HTERT RPE-1 (cell line): ENCODE measurements around the gene LLGL1.

ENCODE experiments used
- in situ Hi-C: fragments of 300-500 bp; cut with MboI; formaldehyde crosslinking; loops from 4 replicates; pipeline ENCODE4 v1.14.3; 2020; ENCODE audit warnings: low sequenced_read_pairs

LLGL1 gene

GRCh38 chr17:18267927-18268711 lies 42.7 kb downstream of the LLGL1 start:
- in situ Hi-C loops = no loop called here

GRCh38 chr17:18270046-18270931 lies 44.9 kb downstream of the LLGL1 start:
- in situ Hi-C loops = no loop called here

GRCh38 chr17:18277076-18277475 lies 51.6 kb downstream of the LLGL1 start:
- in situ Hi-C loops = no loop called here

GRCh38 chr17:18278867-18279266 lies 53.4 kb downstream of the LLGL1 start:
- in situ Hi-C loops = no loop called here

- in situ Hi-C loops = no loop called here
These were observed 54.8 kb downstream of the LLGL1 start for GRCh38 chr17:18280249-18280648.

- in situ Hi-C loops = no loop called here
These were observed 55.4 kb downstream of the LLGL1 start for GRCh38 chr17:18280766-18281371.

GRCh38 chr17:18281788-18282187 lies 56.4 kb downstream of the LLGL1 start:
- in situ Hi-C loops = no loop called here

- in situ Hi-C loops = no loop called here
These were observed 59.9 kb downstream of the LLGL1 start for GRCh38 chr17:18285296-18285695.

- in situ Hi-C loops = no loop called here
These were observed 66.5 kb downstream of the LLGL1 start for GRCh38 chr17:18291718-18292540.
